ENCODE results near the gene FAM83F. TPM values are rescaled to one million over a fixed set of nuclear protein-coding genes. Genes with fewer than 3 reads are reported as not detected.
"Not testable (repeated sequence)": the region's sequence is repeated elsewhere in the genome, so short reads cannot be mapped to it uniquely, and the experiment has no call there.

The FAM83F gene
- total RNA-seq, 1 donor from 2014 or later: 0.41 TPM

- FAIRE-seq (no peak), DNase-seq (ENCODE audit: low spot score in 2 of 2) (no peak)
Observed at GRCh38 chr22:39992088-39992826, 2.5 kb upstream of the FAM83F start.

DNA sequence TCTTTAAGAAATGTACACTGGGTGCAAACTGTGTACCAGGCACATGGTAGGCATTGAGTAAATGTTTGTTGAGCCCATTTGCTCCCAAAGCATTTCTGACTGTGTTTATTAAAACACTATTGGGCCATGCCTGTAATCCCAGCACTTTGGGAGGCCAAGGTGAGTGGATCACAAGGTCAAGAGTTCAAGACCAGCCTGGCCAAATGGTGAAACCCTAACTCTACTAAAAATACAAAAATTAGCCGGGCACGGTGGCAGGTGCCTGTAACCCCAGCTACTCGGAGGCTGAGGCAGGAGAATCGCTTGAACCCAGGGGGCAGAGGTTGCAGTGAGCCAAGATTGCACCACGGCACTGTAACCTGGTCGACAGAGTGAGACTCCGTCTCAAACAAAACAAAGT, 1.9 kb upstream of the FAM83F start:
- DNase-seq (ENCODE audit: low spot score in 2 of 2); FAIRE-seq: not testable (repeated sequence)

- DNase-seq (ENCODE audit: low spot score in 2 of 2) (no peak), FAIRE-seq (no peak)
Observed at GRCh38 chr22:39994041-39994565, 651 bp upstream of the FAM83F start.

DNA sequence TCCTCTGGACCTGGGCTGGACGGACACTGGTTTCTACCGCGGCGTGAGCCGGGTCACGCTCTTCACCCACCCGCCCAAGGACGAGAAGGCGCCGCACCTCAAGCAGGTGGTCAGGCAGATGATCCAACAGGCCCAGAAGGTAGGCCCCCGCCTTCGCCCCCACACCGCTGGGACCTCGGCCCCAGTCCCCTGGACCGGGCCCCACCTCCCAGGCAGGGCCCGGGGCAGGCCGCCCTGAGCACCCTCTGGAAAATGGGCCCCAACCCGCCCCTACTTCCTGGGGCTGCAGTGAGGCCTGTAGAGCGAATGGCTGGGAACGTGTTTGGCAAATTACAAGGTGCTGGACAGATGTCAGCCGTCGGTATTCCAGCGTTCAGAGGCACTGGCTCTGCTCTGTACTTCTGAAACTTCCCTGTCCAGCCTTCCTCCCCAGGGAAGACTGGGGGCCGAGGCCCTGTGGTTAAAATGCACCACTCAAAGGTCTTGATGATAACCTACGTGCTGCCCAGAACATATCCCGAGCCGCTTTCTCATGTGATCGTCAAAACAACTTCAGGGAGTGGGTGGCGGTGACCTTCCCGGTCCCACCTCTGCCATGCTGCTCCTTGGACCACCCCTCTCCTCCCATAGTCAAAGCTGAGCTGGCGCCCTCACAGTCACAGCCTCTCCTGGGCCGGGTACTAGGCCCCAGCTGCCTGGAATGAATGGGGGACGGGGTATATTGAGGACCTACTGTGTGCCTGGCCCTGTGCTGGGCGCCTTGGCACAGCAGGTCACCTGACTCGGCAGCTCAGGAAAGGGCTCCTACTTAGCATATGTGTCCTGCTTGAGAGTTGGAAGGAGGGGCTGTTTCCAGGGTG, 869 bp downstream of the FAM83F start:
- FAIRE-seq (no peak), DNase-seq (ENCODE audit: low spot score in 2 of 2) (no peak)

DNA sequence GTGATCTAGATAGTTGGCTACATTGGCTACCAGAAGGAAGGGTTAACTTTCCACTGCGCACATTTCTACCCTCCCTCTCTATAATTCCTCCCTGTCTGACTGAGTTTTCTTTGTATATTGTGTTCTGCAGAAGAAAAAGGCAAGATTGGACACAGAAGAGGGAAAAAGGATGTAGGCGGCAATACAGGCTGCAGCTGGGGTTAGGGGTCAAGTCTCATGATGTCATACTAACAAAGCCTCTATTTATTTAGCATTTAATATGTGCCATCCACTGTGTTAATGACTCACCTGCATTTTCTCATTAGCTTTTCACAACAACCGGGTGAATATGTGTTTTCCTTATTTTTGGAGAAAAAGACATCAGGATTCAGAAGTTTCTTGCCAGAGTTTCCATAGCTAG, 2.0 kb downstream of the FAM83F start:
- FAIRE-seq (no peak), DNase-seq (ENCODE audit: low spot score in 2 of 2) (no peak)

- no peak for DNase-seq (ENCODE audit: low spot score in 2 of 2)
- FAIRE-seq: no peak
Observed at GRCh38 chr22:39997421-39997820, 2.7 kb downstream of the FAM83F start.

GRCh38 chr22:39997939-39998726, 3.4 kb downstream of the FAM83F start:
- FAIRE-seq (no peak), DNase-seq (ENCODE audit: low spot score in 2 of 2) (no peak)

GRCh38 chr22:39999144-39999757, 4.5 kb downstream of the FAM83F start:
- DNase-seq (ENCODE audit: low spot score in 2 of 2) (no peak), FAIRE-seq (no peak)

- FAIRE-seq: no peak
Observed at GRCh38 chr22:40000171-40000570, 5.4 kb downstream of the FAM83F start.

GRCh38 chr22:40001106-40001505, 6.4 kb downstream of the FAM83F start:
- DNase-seq (ENCODE audit: low spot score in 2 of 2) (no peak), FAIRE-seq (no peak)

More at GRCh38 chr22:40000171-40000570, 5.4 kb downstream of the FAM83F start:
- no peak for DNase-seq (ENCODE audit: low spot score in 2 of 2)

GRCh38 chr22:40001800-40002577, 7.2 kb downstream of the FAM83F start:
- no peak for DNase-seq (ENCODE audit: low spot score in 2 of 2)
- FAIRE-seq: no peak

GRCh38 chr22:40002935-40003715, 8.4 kb downstream of the FAM83F start:
- FAIRE-seq (no peak), DNase-seq (ENCODE audit: low spot score in 2 of 2) (no peak)

DNA sequence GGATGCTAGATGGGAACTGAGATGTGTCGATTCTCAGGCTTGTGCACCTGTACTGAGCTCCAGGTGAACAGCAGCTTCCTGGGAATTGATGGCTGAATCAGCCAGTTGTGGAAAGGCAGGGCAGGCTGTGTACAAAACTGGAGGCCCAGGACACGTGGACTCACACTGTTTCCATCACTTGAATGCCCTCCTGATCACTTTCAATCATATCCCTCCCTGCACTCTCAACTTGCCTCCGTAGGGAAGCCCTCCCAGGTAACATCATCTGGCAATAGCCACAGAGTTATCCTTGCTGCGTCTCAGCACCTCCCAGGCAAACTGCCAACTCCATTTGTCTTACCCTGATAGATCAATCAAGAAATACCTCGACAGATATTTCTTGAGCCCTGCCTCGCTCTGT, 10.1 kb downstream of the FAM83F start:
- DNase-seq (ENCODE audit: low spot score in 2 of 2) (no peak), FAIRE-seq (no peak)

DNA sequence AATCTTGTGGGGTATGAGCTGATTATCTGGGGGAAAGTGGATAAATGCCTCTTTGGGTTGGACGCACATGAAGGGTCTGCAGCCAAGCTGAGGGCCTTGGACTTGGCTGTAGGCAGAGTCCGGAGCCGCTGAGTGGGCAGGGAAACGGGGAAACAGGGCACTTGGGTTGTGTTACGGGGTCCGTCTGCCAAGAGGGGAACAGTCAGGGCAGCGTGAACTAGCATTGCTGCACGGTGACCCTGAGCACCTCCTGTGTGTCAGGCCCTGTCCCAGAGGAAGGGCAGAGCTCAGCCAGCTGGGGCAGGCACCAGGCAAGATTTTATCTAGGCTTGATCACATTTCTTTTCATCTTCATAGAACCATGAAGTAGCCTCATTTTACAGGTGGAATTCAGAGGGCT, 11.9 kb downstream of the FAM83F start:
- no peak for DNase-seq (ENCODE audit: low spot score in 2 of 2)
- no peak for FAIRE-seq

DNA sequence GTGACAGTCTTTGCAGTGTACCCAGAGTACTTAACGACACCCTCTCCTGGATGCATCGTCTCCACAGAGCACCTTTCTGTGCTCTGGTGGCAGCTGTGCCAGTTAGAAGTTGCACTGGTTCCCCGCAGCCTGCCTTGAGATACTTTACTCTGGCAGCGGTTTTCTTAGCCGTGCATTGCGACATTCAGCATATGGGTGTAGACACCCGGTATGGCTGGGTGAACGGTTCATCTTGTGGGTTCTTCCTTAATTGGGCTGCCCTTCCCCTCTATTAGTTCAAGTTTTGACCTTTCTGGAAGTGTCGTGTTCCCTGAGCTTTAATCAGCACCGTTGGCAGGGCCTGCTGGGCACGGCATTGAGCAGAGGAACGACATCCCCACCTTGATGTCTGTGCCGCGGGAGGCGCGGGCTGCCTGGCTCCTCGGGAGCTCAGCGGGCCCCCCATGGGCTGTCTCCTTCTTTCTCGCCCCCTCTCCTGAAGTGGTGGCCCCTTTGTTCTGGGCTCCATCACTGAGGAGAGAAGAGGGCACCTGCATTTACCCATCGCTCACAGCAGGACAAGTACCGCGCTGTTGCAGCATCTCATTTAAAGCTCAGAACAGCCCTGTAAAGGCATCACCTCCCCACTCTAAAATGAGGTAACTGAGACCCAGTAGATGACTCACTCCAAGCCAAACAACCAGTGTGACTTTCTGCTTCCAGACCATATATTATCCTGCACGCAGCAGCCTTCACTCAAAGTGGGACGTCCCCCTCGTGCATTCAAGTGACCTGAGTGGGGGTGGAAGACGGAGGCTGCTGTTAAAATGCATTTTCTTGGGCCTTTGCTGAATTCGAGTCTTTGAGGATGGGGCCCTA, 13.3 kb downstream of the FAM83F start:
- no peak for DNase-seq (ENCODE audit: low spot score in 2 of 2)
- FAIRE-seq: no peak

- FAIRE-seq: no peak
- DNase-seq (ENCODE audit: low spot score in 2 of 2): no peak
Observed at GRCh38 chr22:40008726-40009291, 14.1 kb downstream of the FAM83F start.

DNA sequence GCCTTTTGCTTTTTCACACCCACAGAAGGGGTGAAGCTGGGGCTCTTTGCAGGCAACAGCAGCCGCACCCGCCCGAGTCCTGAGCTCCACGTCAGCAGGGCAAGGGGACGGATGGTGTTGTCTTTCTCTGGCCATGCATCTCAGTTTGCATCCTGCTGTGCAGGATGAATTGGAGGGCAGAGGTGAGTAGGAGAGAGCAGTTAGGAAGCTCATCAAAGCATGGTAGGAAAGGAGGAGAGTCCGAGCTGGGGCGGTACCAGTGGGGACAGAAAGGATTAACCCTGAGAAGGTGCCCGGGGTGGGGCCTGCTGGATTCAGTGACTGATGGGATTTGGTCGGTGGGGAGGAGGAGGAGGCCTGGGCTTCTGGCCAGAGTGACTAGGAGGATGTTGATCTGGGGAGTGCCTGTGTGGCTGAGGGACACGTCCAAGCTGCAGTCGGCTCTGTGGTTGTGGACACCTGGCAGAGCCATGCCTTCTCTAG, 14.6 kb downstream of the FAM83F start:
- DNase-seq (ENCODE audit: low spot score in 2 of 2) (no peak), FAIRE-seq (no peak)

Measured in frontal cortex (tissue), 4 donors.